Hepatocyte (in vitro differentiated cells): ENCODE results near the gene F8. TPM values are rescaled to one million over a fixed set of nuclear protein-coding genes. Genes with fewer than 3 reads are reported as not detected.
"Not testable (repeated sequence)": the region's sequence is repeated elsewhere in the genome, so short reads cannot be mapped to it uniquely, and the experiment has no call there.

ENCODE experiments used
- DNase-seq: peaks from one replicate; pipeline ENCODE4 v3.0.0-alpha.2; 2016; ENCODE audit warnings: low spot score
- H2AFZ ChIP-seq: fragments of 200-600 bp; sonication (generic); 2 replicates; pipeline ENCODE4 v1.6.0; 2016; ENCODE audit warnings: antibody characterized with exemption, mild to moderate bottlenecking
- H3K27ac ChIP-seq: fragments of 200-600 bp; sonication (generic); 2 replicates; pipeline ENCODE4 v1.5.1; 2016; ENCODE audit warnings: mild to moderate bottlenecking
- H3K27me3 ChIP-seq: fragments of 200-600 bp; sonication (generic); 2 replicates; pipeline ENCODE4 v1.6.1; 2016
- H3K36me3 ChIP-seq: fragments of 200-600 bp; sonication (generic); replicated peaks from 2 replicates; pipeline ENCODE4 v1.5.1; 2016; ENCODE audit warnings: low read depth; ENCODE audit not compliant: insufficient read depth
- H3K4me1 ChIP-seq: fragments of 200-600 bp; sonication (generic); 2 replicates; pipeline ENCODE4 v1.5.1; 2016; ENCODE audit warnings: mild to moderate bottlenecking, moderate library complexity; ENCODE audit not compliant: insufficient read depth
- H3K4me2 ChIP-seq: fragments of 200-600 bp; sonication (generic); 2 replicates; pipeline ENCODE4 v1.6.0; 2016
- H3K4me3 ChIP-seq: fragments of 200-600 bp; sonication (generic); 2 replicates; pipeline ENCODE4 v1.5.1; 2016; ENCODE audit warnings: mild to moderate bottlenecking
- H3K79me2 ChIP-seq: fragments of 200-600 bp; sonication (generic); 2 replicates; pipeline ENCODE4 v1.6.0; 2017; ENCODE audit warnings: mild to moderate bottlenecking
- H3K9me2 ChIP-seq: fragments of 200-600 bp; sonication (generic); replicated peaks from 2 replicates; pipeline ENCODE4 v1.6.0; 2017; ENCODE audit warnings: mild to moderate bottlenecking; ENCODE audit not compliant: insufficient read depth
- H3K9me3 ChIP-seq: fragments of 200-600 bp; sonication (generic); 2 replicates; pipeline ENCODE4 v1.5.1; 2016; ENCODE audit warnings: low read depth, mild to moderate bottlenecking
- H4K20me1 ChIP-seq: fragments of 200-600 bp; sonication (generic); 2 replicates; pipeline ENCODE4 v1.6.0; 2016; ENCODE audit warnings: mild to moderate bottlenecking; ENCODE audit not compliant: insufficient read depth, poor library complexity, severe bottlenecking
- EZH2 ChIP-seq: fragments of 200-600 bp; sonication (generic); IDR thresholded peaks from 2 replicates; pipeline ENCODE4 v1.6.1; 2016; ENCODE audit warnings: antibody characterized with exemption, mild to moderate bottlenecking, borderline replicate concordance
- EZH2phosphoT487 ChIP-seq: fragments of 200-600 bp; sonication (generic); IDR thresholded peaks from one replicate; pipeline ENCODE4 v1.6.1; 2018; ENCODE audit warnings: antibody characterized with exemption, mild to moderate bottlenecking, low read depth, moderate library complexity; ENCODE audit not compliant: unreplicated experiment, severe bottlenecking
- WGBS: methylation state at CpG from one replicate; pipeline ENCODE4 v1.1.6; 2016; ENCODE audit warnings: low lambda C conversion rate; ENCODE audit errors: missing lambda C conversion rate; 5-methylcytosine and 5-hydroxymethylcytosine counted together
- polyA plus RNA-seq: library from polyadenylated mRNA; unstranded; fragments of >200 nt; fragmentation: Nextera tagmentation; extraction: Ambion mirVana; gene quantifications from 2 replicates; pipeline ENCODE4 v1.2.1, GENCODE V29; 2016
- total RNA-seq: library from RNA; depleted of rRNA; stranded (reverse); fragments of >200 nt; gene quantifications from 2 replicates; pipeline ENCODE4 v1.2.3, GENCODE V29; 2014
- TF ChIP-seq, protein P1 (sequence below): fragments of 200-600 bp; sonication (generic); IDR thresholded peaks from 2 replicates; pipeline ENCODE4 v1.5.1; 2016; ENCODE audit warnings: antibody characterized with exemption, mild to moderate bottlenecking; ENCODE audit not compliant: poor library complexity

The F8 gene
- total and polyA plus RNA-seq, 2 experiments from 2014 or later, result 0.92 to 1.4 TPM

DNA sequence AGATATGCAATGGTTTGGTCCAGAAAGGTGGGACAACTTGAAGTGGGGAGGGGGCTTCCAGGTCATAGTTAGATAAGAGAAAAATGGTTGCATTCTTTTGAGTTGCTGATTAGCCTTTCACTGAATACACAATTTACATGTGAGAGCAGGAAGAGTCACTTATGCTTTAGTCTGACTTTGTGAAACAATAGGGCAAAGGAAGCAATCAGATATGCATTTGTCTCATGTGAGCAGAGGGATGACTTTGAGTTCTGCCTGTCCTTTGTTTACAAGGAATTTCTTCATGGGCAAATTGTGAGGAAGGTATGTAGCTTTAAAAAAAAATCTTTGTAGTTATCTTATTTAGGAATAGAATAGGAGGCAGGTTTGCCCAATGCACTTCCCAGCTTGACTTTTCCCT is 201.0 kb downstream of the F8 start:
- Histone ChIP-seq H3K9me2 (no peaks in the 10 kb centered on the region), H3K4me2 (no peak overlapping the region), H3K79me2 (no peaks in the 10 kb centered on the region), H3K27me3 (no peaks in the 10 kb centered on the region), H2AFZ (no peak overlapping the region), H3K36me3 (no peaks in the 10 kb centered on the region), H3K4me1 (no peaks in the 10 kb centered on the region), H3K4me3 (no peak overlapping the region), H4K20me1 (no peaks in the 10 kb centered on the region), H3K9me3 (no peaks in the 10 kb centered on the region), H3K27ac (no peak overlapping the region)
- no peak for DNase-seq
- TF ChIP-seq, protein P1, sequence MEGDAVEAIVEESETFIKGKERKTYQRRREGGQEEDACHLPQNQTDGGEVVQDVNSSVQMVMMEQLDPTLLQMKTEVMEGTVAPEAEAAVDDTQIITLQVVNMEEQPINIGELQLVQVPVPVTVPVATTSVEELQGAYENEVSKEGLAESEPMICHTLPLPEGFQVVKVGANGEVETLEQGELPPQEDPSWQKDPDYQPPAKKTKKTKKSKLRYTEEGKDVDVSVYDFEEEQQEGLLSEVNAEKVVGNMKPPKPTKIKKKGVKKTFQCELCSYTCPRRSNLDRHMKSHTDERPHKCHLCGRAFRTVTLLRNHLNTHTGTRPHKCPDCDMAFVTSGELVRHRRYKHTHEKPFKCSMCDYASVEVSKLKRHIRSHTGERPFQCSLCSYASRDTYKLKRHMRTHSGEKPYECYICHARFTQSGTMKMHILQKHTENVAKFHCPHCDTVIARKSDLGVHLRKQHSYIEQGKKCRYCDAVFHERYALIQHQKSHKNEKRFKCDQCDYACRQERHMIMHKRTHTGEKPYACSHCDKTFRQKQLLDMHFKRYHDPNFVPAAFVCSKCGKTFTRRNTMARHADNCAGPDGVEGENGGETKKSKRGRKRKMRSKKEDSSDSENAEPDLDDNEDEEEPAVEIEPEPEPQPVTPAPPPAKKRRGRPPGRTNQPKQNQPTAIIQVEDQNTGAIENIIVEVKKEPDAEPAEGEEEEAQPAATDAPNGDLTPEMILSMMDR, result no peak
- TF ChIP-seq EZH2phosphoT487 (no peak), EZH2 (no peak)

DNA sequence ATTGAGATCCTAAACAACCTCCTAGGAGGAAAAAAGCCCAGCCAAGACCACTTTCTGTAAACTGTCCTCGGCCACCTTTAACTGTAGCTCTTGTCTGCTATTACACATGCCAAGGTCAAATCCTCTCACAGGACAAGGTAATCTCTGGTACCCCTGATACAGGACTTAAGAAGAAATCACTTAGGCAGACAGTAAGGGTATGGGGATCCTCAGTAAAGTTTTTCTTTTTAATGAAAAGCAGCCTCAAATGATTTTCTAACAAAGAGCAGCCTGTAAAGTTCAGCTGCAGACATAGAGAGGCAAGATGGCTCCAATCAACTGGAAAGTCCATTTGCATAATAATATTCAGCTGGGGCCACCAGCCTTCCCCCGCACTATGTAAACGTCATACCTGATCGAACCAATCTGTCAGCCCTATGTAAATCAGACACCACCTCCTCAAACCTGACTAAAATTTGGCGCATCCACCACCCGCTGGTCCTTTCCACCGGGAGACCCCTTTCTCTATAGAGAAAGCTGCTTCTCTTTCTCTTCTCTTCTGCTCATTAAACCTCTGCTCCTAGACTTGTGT is 202.7 kb downstream of the F8 start:
- no peaks in the 10 kb centered on the region for H3K27me3 ChIP-seq
- H3K9me3 ChIP-seq, result no peaks in the 10 kb centered on the region
- H4K20me1 ChIP-seq, result no peaks in the 10 kb centered on the region
- no peaks in the 10 kb centered on the region for H3K4me1 ChIP-seq
- H2AFZ ChIP-seq, result no peak overlapping the region
- no peak overlapping the region for H3K4me3 ChIP-seq
- no peaks in the 10 kb centered on the region for H3K36me3 ChIP-seq
- no peak overlapping the region for H3K4me2 ChIP-seq
- no peak for DNase-seq
- 69% methylated on average over 7 of the region's 7 CpGs for WGBS
- no peaks in the 10 kb centered on the region for H3K9me2 ChIP-seq
- TF ChIP-seq EZH2phosphoT487 (no peak), EZH2 (no peak)
- TF ChIP-seq, protein P1, result no peak
- no peaks in the 10 kb centered on the region for H3K79me2 ChIP-seq
- H3K27ac ChIP-seq, result no peak overlapping the region

DNA sequence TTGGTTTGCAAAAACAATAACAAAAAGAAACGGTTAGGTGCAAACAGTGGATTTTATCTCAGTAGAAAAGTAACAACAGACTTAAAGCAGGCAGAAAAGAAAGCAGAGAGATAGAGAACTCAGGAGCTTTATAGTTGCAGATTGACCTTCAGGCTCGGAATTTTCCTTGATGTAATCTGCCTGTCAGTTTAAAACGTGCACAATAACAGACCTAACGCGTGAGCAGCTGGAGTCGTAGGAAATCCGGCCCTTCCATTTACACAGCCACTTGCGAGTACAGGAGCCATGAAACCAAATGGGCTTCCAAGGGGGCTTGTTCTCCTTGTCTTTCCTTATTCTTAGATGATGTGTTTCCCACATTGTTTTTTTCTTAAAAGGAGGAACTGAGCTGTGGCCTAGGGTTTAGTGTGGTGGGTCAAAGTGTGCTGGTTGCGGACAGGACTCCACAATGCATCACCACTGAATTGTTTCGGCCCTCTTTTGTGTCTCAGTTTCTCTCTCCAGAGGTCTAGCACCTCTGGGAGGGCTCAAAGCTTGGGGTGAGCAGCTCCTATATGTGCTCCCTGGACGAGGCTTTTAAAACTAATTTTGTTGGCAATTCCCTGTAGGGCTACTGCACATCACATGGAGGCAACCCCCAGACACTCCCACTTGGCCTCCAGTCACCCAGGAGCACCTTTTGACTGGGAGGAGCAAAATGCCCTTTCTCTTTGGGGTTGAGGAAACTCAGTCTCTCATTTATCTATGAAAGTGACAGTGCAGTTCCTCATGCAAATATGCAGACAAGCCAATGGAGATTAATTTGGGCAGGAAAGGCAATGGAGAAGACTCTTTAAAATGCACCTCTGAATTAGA is 203.4 kb downstream of the F8 start:
- Histone ChIP-seq H3K4me3 (no peak overlapping the region), H3K36me3 (no peaks in the 10 kb centered on the region), H3K9me2 (no peaks in the 10 kb centered on the region), H3K27ac (no peak overlapping the region), H4K20me1 (no peaks in the 10 kb centered on the region), H3K79me2 (no peaks in the 10 kb centered on the region), H3K4me1 (no peaks in the 10 kb centered on the region), H3K4me2 (no peak overlapping the region), H3K27me3 (no peaks in the 10 kb centered on the region), H2AFZ (no peak overlapping the region), H3K9me3 (no peaks in the 10 kb centered on the region)
- 70% methylated on average over 11 of the region's 11 CpGs for WGBS
- TF ChIP-seq EZH2 (no peak), EZH2phosphoT487 (no peak)
- TF ChIP-seq, protein P1, result no peak
- no peak for DNase-seq

- not testable (repeated sequence) for H3K4me1 ChIP-seq, H3K36me3 ChIP-seq, H2AFZ ChIP-seq, H3K79me2 ChIP-seq, H3K4me3 ChIP-seq, H4K20me1 ChIP-seq, H3K27me3 ChIP-seq, H3K4me2 ChIP-seq, H3K9me3 ChIP-seq, H3K9me2 ChIP-seq, DNase-seq, H3K27ac ChIP-seq
- WGBS, result 91% methylated on average over 19 of the region's 19 CpGs
Measured at GRCh38 chrX:154817048-154817618, 205.4 kb downstream of the F8 start.

DNA sequence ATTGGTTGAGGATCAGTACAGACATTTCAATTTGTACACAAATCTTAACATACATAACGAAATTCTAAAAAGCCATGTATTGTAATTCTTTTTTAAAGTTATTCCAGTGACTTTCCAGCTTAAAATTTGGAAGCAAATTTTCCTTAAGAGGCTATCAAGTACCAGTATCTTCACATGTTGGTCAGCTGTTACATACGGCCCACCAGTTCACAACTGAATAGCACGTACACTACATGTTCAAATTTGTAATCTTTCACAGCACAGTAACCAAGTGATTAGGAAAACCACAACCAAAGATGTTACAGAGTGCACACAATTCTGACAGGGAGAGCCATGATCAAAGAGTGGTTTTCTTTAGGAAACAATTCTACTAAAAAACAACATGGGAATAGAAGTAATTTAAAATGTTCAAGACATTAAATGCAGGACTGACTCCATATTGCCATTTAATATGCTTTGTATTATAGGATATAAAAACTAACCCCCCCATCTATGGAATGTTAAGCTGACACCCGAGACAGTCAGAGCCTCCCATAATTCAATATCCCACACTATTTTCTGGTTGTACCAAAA is 206.1 kb downstream of the F8 start:
- not testable (repeated sequence) for H4K20me1 ChIP-seq, H3K79me2 ChIP-seq, DNase-seq, H3K4me1 ChIP-seq, H3K27me3 ChIP-seq, H3K4me3 ChIP-seq, H3K9me2 ChIP-seq, H2AFZ ChIP-seq, H3K36me3 ChIP-seq, H3K9me3 ChIP-seq, H3K27ac ChIP-seq, H3K4me2 ChIP-seq
- WGBS, result 77% methylated on average over 4 of the region's 4 CpGs
